ENCODE results near the gene NWD2. TPM values are rescaled to one million over a fixed set of nuclear protein-coding genes. Genes with fewer than 3 reads are reported as not detected.

NWD2 gene
- total RNA-seq, 1 experiment from 2014 or later = not detected

- DNase-seq (ENCODE audit: extremely low read depth, low read depth) = no peak
These were observed 54.9 kb downstream of the NWD2 start for GRCh38 chr4:37299468-37299867.

GRCh38 chr4:37304612-37305011, 60.1 kb downstream of the NWD2 start:
- DNase-seq (ENCODE audit: extremely low read depth, low read depth) = no peak

- DNase-seq (ENCODE audit: extremely low read depth, low read depth) = no peak
These were observed 61.4 kb downstream of the NWD2 start for GRCh38 chr4:37305984-37306383.

- no peak for DNase-seq (ENCODE audit: extremely low read depth, low read depth)
These were observed 72.6 kb downstream of the NWD2 start for GRCh38 chr4:37317104-37317643.

- DNase-seq (ENCODE audit: extremely low read depth, low read depth) = no peak
These were observed 76.1 kb downstream of the NWD2 start for GRCh38 chr4:37320513-37321235.

- no peak for DNase-seq (ENCODE audit: extremely low read depth, low read depth)
These were observed 77.6 kb downstream of the NWD2 start for GRCh38 chr4:37322122-37322521.

DNA sequence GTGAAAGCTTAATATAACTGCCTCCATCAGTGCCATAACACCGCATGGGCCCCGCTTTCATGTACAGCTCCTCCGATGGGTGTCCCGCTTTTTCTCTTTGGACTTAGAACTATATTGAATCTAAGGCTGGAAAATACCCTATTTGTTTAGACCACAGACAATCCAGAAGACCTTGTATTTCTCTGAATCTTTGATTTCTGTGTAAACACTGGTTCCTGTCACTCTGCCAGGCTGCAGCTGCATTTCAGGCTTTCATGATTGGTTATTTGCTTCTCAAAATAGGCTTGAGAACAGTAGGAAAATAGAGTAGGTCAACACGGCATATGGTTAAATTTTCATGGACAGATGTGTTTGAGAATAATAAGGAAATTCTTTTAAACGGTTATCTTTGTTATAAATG, 80.0 kb downstream of the NWD2 start:
- DNase-seq (ENCODE audit: extremely low read depth, low read depth) = no peak

DNA sequence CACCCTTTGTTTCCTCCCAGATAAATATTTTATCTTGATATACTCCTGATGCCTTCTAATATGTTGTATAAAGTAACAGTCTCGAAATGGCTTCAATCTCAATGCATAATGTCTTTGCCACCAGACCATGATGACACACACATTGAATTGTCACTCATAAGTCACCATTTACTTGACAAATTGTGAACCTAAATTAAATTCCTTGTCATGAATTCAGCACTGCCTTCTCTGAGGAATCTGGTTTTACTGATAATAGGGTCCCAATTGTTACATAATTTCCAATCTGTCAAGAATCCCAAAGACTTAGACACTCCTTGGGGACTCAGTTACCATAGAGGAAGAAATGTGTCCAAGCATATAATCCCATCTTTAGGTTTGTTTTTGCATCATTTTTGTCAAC, 82.3 kb downstream of the NWD2 start:
- no peak for DNase-seq (ENCODE audit: extremely low read depth, low read depth)

DNA sequence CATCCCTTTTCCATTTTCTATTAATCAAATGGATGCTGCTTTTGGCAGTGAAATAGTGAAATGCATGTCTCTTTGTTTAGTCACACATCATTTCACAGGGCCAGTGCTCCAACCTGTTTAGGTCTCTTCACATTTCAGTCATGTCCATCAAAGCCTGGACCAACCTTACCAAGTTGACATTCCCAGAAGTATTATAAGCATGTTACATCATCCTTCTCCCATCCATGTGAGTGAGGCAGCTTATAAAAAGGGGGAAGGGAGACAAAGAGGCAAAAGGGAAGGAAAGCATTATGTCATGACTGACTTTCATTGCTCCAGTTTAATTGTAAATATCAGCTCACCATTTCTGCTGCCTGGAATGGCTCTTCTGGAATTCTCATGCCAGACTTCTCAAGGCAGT, 94.4 kb downstream of the NWD2 start:
- no peak for DNase-seq (ENCODE audit: extremely low read depth, low read depth)

DNA sequence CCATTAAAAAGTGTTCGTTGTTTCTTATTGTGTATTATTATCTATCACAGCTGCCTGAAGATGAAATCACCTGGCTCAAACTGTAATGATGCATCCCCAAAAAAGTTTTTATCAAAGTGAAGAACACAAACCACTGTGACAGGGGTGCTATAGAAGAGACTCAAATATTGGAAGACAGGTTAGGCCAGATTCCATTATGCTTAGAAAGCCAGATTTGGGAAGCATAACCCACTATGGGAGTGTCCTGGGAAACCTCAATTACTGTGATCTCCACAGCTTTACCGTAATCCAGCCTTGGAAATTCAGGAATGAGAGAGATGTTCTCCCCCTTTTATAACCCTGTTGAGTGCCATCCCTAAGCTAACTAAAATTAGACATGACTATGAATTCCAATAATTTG, 114.2 kb downstream of the NWD2 start:
- no peak for DNase-seq (ENCODE audit: extremely low read depth, low read depth)

DNA sequence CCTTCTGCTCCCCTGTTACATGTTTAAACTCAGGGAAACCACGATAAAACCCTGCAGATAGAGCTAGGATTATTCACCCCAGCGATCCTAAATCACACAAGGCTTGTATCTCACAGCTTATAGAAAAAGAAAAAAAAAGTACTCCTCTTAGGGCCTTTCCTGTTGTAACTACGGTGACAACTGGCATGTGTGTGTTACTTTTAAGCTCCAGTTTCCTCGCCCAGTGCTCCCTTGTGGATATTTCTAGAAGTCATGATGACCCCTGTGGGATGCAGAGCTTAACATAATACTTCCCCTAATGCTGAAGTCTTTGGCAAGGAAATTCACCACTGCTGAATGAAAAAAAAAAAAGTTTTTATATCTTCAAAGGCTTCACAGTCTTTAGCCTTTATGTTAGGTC, 114.7 kb downstream of the NWD2 start:
- DNase-seq (ENCODE audit: extremely low read depth, low read depth) = no peak

DNA sequence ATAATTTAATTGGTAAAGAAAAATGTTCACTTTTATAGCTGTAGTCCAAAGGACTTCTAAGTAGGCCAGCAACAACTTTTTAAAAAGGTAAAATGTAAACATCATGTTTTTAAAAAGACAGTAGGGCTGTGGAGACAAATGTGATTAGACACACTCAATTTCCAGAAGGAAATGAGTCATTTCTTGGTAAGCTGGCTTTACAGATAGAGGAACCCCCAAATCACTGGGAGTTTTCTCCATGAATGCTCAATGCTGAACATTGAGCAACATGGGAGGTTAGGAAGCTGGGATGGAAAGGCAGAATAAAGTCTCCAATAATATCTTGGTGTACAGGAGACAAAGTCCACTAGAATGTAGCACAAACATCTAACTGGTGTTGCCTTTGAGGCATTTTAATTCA, 121.3 kb downstream of the NWD2 start:
- DNase-seq (ENCODE audit: extremely low read depth, low read depth) = no peak

DNA sequence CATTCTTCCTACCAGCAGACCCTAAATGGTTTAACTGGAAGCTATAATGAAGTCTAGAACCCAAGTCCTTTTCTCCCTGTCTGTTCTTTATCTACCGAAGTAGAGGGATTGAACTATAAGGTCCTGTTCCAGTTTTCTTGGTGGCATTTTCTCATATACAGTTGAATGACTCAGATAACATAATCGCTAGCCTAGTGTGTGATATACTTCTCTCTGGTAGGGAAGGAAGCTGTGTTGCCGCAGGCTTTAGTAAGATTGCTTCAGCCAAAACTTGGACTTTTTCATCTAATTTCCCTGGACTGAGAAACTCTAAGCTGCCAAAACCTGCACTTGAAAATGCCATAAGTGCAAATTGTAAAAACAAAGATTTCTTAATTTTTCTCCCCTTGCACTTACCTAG, 123.4 kb downstream of the NWD2 start:
- DNase-seq (ENCODE audit: extremely low read depth, low read depth) = no peak

GRCh38 chr4:37370052-37370451, 125.5 kb downstream of the NWD2 start:
- no peak for DNase-seq (ENCODE audit: extremely low read depth, low read depth)

DNA sequence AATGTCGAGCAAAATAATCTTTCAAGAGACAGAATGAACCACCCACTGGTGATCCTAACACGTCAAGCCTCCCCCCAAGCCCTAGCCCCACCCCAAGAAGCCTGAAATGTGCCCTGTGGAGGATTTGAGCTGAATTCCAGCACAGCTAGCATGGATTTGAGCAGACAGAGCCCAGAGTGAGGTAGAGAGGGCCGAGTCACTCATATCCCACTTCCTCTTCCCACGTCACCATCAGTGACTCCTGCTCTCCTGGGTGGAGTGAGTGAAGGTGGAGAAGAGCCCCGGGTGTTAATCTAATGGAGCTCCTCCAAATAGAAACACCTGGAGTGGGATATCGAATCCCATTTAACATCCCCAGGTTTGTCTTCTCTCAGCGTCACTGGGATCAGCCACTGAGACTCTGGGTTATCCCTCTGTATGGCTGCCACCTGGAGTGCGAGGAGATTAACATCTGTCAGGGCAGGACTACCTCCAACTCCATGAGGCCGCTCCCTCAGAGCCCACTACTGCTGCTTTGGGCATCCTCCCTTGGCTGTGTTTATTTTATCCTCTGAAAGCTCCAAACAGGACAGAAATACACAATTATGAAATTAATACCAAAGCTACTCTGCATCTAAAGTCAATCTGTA, 136.6 kb downstream of the NWD2 start:
- DNase-seq (ENCODE audit: extremely low read depth, low read depth) = no peak

GRCh38 chr4:37383579-37384229, 139.2 kb downstream of the NWD2 start:
- peak; percentile 53 for DNase-seq (ENCODE audit: extremely low read depth, low read depth)

GRCh38 chr4:37385424-37385823, 140.9 kb downstream of the NWD2 start:
- no peak for DNase-seq (ENCODE audit: extremely low read depth, low read depth)

- no peak for DNase-seq (ENCODE audit: extremely low read depth, low read depth)
These were observed 144.3 kb downstream of the NWD2 start for GRCh38 chr4:37388681-37389365.

DNA sequence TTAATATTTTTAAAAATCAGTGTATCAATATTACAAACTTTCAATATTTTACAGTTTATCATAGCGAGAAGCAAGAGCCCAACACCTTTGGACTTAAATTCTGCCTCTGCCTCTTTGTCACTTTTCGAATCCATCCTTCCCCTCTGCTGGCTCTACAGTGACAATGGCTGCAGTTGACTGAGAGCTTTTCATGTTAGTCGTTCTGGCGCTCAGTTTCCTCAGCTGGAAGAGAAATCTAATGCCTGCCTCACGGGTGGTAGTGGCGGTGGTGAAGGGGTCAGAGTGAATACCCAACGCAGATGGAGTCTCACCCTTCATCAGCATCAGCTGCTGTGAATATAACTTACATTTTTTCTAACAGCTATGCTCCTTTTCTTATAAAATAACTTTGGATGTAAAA, 144.8 kb downstream of the NWD2 start:
- DNase-seq (ENCODE audit: extremely low read depth, low read depth) = no peak

- peak; percentile 50 for DNase-seq (ENCODE audit: extremely low read depth, low read depth)
These were observed 145.5 kb downstream of the NWD2 start for GRCh38 chr4:37389967-37390580.
